ENCODE data around the gene FAM114A2. TPM values are rescaled to one million over a fixed set of nuclear protein-coding genes. Genes with fewer than 3 reads are reported as not detected.
A peak's percentile ranks its signal among the peaks of the same experiment; 100 is the strongest.

The FAM114A2 gene
- total and polyA plus RNA-seq, 11 donors = 6.1 to 39.0 (median 33.4) TPM

- Histone ChIP-seq H3K36me3 (no peaks in the 10 kb centered on the region), H3K9me3 (no peaks in the 10 kb centered on the region), H3K4me3 (no peak overlapping the region), H3K4me1 (peaks cover 0 to 5% (median 0%) of the 10 kb centered on the region in 12 donors), H3K27ac (no peak overlapping the region), H3K27me3 (no peaks in the 10 kb centered on the region)
- DNase-seq (no peak), ATAC-seq (no peak)
- TF ChIP-seq POLR2A (IDR thresholded peaks at IDR 0.05) = no peak
- TF ChIP-seq CTCF (IDR thresholded peaks at IDR 0.05) = no peak
- intact Hi-C loops (cut with DNase I) = loop anchor here in 9 of 10 donors (5.0 to 10.0 kb wide), 12 partner anchors 73 to 666 kb away; partner anchors contain the start of gene SAP30L (in 1 of the 9)
- 74 to 88% (median 79%) methylated on average over 4 of the region's 4 CpGs for WGBS, 4 donors
Observed at GRCh38 chr5:153979028-153979783, 59.5 kb downstream of the FAM114A2 start.

- Histone ChIP-seq H3K27ac (no peak overlapping the region), H3K36me3 (no peaks in the 10 kb centered on the region), H3K4me3 (no peak overlapping the region), H3K9me3 (no peaks in the 10 kb centered on the region), H3K27me3 (no peaks in the 10 kb centered on the region), H3K4me1 (peaks cover 0 to 6% (median 0%) of the 10 kb centered on the region in 12 donors)
- ATAC-seq (peak in 3 of 4 donors; percentile 28 to 50 (median 36)), DNase-seq (no peak)
- TF ChIP-seq POLR2A (IDR thresholded peaks at IDR 0.05) = no peak
- TF ChIP-seq CTCF (IDR thresholded peaks at IDR 0.05) = no peak
- intact Hi-C loops (cut with DNase I) = loop anchor here (1.0 to 10.0 kb wide), 17 partner anchors 78 to 670 kb away; partner anchors contain the start of gene SAP30L (in 1 of the 10)
Observed at GRCh38 chr5:153974813-153975163, 63.9 kb downstream of the FAM114A2 start.

- intact Hi-C loops (cut with DNase I) = loop anchor here in 9 of 10 donors (1.0 to 10.0 kb wide), 11 partner anchors 99 to 671 kb away; partner anchors contain the start of gene SAP30L (in 1 of the 9)
- ATAC-seq (peak in 3 of 4 donors; percentile 25 to 71 (median 60)), DNase-seq (no peak)
- TF ChIP-seq POLR2A (IDR thresholded peaks at IDR 0.05) (no peak), CTCF (IDR thresholded peaks at IDR 0.05) (peak; percentile 58 to 83 (median 74))
- H3K27ac ChIP-seq = no peak overlapping the region
- H3K27me3 ChIP-seq = no peaks in the 10 kb centered on the region
- no peak overlapping the region for H3K4me3 ChIP-seq
- peaks cover 0 to 6% (median 0%) of the 10 kb centered on the region in 12 donors for H3K4me1 ChIP-seq
- H3K36me3 ChIP-seq = no peaks in the 10 kb centered on the region
- H3K9me3 ChIP-seq = no peaks in the 10 kb centered on the region
- 14 to 21% (median 17%) methylated on average over 7 of the region's 7 CpGs for WGBS, 4 donors
Observed at GRCh38 chr5:153974131-153974812, 64.4 kb downstream of the FAM114A2 start.

GRCh38 chr5:153972240-153972639, 66.5 kb downstream of the FAM114A2 start:
- Histone ChIP-seq H3K36me3 (no peaks in the 10 kb centered on the region), H3K4me3 (no peak overlapping the region), H3K9me3 (no peaks in the 10 kb centered on the region), H3K27ac (no peak overlapping the region), H3K27me3 (no peaks in the 10 kb centered on the region), H3K4me1 (peaks cover 0 to 6% (median 0%) of the 10 kb centered on the region in 12 donors)
- 67 to 78% (median 75%) methylated on average over 2 of the region's 2 CpGs for WGBS, 4 donors
- intact Hi-C loops (cut with DNase I) = loop anchor here in 5 of 10 donors (2.0 to 10.0 kb wide), 7 partner anchors 103 to 673 kb away; partner anchors contain the start of gene SAP30L (in 1 of the 5)
- DNase-seq (no peak), ATAC-seq (no peak)
- TF ChIP-seq POLR2A (IDR thresholded peaks at IDR 0.05) = no peak
- TF ChIP-seq CTCF (IDR thresholded peaks at IDR 0.05) = no peak

Measured in heart left ventricle (tissue), 16 donors.